22Rv1 (cell line): ENCODE data around the gene ZFP1.

Experiments
- ZFX ChIP-seq: fragments of 450-650 bp; IDR thresholded peaks from 2 replicates; pipeline ENCODE4 v1.6.1; 2017; ENCODE audit warnings: antibody characterized with exemption, borderline replicate concordance
- TF ChIP-seq, protein P1 (sequence below): fragments of 450-650 bp; IDR thresholded peaks from 2 replicates; pipeline ENCODE4 v1.5.1; 2017; ENCODE audit warnings: mild to moderate bottlenecking

DNA sequence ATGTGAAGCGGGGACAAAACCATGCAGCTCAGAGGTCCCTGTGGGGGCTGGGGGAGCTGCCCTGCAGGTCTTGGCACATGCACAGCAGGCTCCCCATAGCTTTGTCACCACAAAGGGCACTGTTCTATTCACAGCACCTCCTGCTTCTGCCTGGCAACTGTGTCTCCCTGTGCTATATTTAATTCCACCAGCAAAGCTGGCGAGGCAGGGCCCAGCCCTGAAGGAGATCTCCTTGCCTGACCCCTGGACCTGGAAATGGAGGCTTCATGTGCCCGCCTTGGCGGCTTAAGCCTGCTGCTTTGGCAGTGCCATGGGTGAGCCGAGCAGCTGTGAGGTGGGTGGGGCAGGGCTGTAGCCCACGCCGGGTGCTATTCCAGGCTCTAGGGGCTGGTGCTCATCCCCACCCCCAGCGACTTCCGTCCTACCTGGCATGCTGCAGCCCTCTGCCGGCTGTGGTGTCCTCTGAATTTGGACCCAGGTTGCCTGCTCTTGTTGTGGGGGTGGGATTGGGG is 38.5 kb upstream of the ZFP1 start:
- TF ChIP-seq, protein P1, sequence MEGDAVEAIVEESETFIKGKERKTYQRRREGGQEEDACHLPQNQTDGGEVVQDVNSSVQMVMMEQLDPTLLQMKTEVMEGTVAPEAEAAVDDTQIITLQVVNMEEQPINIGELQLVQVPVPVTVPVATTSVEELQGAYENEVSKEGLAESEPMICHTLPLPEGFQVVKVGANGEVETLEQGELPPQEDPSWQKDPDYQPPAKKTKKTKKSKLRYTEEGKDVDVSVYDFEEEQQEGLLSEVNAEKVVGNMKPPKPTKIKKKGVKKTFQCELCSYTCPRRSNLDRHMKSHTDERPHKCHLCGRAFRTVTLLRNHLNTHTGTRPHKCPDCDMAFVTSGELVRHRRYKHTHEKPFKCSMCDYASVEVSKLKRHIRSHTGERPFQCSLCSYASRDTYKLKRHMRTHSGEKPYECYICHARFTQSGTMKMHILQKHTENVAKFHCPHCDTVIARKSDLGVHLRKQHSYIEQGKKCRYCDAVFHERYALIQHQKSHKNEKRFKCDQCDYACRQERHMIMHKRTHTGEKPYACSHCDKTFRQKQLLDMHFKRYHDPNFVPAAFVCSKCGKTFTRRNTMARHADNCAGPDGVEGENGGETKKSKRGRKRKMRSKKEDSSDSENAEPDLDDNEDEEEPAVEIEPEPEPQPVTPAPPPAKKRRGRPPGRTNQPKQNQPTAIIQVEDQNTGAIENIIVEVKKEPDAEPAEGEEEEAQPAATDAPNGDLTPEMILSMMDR, result no peak
- no peak for TF ChIP-seq ZFX
